ENCODE data around the gene TUB.

The TUB gene

DNA sequence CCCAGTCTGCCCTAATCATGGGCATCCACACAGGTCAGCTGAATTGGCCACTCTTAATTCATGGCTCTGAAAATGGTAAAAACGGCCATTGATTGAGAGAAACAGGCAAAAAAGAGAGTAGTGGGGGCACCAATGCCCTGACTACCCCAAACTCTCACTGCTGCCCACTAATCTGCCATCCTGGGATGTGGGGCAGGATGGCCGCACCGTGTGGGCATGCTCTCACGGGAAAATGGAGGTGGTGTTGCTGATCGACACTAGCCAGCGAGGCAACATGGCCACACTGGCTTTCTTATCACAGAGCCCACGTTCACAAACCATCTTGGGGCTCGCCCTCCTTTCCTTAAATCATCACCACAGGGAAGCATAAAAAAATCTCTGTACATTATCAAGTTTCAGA, 11.2 kb upstream of the TUB start:
- no peak for DNase-seq

DNA sequence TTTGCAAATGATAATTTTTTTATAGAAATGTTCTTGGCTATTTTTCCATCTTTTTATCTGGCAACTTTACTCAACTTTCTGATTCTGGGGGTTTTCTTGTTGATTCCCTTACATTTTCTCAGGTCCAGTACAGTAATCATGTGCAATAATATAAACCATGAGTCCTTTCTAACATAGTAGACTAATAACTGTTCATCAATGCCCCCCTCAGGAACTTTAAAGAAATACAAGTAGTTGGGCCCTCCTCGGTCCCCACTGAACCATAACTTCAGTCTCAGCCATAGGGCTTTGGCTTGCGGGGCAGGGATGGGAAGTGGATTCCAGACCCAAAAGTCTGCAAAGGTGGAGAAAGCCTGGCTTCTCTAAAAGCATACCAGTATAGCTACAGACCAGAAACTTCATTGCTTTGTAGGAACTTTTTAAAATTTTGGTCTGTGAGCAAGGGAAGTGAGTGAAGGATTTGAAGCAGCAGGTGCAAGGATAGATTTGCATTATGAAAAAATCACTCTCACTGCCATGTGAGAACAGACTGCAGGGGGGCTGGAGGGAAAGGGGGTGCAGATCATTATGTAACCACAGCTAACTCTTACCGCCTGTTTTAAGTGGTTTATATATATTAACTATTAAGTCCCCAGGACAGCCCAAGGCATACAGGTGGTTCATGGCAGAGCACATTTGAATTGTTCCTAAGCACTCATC, 10.4 kb upstream of the TUB start:
- DNase-seq: no peak

DNA sequence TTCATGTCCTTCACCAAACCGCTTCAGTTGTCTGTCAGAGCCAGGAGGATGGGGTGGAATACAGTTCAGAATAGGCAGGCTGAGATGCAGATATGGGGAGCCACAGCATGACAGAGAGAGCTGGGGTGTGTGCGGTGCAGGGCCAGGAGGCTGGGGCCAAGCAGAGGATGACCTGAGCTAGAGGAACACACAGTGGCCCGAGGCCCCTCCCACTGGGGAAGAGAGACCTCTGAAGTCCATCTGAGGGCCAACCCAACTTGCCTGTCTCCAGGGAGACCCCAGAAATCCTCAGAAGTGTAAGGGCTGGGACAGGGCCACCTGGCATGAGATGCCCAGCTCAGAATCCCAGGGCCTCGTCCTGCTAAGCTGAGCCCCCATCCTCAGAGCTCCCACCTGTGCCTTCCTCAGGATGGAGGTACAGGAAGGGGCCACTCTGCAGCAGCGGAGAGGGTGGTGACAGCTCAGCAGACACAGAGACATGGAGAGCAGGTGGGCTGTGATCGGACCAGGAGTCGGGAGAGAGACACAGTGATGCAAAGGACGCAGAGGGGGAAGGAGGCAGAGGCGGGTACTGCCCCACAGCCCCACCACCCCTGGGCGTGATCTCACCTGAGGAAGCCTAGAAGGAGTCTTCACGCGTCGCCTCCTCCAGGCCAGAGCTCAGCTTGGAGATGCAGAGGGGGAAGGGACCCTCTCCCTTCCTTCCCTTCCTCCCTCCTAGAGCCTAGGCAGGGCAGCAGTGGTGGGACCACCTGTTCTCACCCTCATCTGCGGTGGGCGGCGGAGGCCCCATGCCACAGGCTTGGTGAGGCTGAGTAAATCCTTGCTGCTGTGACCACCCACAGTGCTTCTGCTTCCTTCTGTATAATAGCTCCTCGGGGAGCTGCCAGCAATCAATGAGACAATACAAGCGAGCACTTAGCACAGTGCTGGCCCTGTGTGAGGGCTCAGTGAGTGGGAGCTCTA, 9.1 kb upstream of the TUB start:
- no peak for DNase-seq

DNA sequence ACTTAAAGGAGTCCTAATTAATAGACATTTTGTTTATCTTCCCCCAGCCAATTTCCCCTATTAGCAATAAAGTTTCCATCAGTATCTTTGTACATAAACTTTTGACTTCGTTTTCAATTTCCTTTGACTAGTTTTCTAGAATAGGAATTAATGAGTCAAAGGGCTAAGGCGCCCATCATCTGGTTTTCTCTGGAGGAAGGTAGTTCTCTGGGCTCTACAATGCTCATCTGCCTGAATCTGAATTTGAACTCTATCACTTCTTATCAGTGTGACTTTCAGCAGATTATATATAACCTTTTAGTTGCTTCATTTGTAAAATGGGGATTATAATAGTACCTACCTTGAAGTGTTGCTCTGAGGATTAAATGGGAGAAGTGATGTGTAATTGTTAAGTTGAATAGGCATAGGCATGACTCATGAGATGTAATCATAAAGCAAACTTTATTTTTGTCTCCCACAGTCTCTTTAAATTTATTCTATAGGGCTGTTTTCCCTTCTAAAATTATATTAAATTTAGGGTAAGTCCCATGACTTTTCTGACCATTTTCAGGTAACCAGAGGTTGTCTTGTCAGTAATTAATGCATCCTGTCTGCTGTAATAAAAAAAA, 5.8 kb upstream of the TUB start:
- DNase-seq: no peak

DNA sequence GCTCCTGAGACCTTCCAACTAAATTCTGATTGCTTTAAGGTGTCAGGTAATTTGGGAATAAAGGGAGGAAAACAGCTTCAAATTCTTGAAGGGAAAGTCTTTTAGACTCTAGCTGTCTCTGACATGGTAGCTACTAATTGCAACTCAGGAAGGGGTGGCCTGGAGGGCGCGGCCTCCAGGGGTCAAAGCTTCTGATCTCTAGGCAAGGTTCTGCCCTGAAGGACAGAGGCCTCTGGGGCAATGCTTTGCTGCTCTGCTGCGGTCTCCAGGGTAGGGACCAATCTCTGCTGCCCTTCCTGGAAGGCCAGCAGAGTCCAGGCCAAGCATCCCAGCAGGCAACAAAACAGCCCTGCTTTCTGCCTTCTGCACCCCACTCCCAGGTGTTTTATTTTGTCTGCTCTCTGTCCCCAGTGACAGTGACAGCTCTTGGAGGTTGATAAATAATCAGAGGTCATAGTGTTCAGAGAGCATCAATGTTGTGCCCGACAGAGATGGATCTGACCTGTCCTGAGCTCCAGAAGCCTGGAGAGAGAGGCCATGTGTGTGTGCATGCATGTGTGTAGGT, 1.8 kb upstream of the TUB start:
- DNase-seq: no peak

DNA sequence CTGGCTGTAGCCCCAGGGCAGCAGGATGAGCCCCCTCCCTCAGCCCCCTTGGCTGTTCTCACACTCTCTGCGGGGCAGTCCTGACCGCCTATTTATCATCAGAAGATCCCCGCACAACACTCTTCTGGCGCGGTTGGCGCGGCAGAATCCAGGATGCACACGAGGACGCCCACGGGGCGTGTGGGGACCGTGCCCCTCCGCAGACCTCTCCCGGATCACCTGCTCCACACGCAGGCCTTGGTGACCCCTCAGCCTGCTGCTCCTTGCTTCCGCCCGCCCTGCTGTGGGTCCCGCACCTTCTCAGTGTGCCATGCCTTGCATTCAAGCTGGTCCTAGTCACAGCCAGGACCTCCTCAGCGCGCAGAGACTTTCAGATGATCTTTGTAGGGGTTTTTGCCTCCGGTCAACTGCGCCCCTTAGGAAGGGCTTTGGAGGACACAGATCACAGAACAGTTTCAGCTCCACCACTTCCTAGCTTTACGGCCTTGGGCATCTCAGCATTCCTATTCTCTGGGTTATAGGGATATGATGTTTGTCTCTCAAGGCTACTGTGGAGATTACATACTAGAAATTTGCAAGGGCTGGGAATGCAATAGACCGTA, 841 bp upstream of the TUB start:
- DNase-seq: no peak

DNA sequence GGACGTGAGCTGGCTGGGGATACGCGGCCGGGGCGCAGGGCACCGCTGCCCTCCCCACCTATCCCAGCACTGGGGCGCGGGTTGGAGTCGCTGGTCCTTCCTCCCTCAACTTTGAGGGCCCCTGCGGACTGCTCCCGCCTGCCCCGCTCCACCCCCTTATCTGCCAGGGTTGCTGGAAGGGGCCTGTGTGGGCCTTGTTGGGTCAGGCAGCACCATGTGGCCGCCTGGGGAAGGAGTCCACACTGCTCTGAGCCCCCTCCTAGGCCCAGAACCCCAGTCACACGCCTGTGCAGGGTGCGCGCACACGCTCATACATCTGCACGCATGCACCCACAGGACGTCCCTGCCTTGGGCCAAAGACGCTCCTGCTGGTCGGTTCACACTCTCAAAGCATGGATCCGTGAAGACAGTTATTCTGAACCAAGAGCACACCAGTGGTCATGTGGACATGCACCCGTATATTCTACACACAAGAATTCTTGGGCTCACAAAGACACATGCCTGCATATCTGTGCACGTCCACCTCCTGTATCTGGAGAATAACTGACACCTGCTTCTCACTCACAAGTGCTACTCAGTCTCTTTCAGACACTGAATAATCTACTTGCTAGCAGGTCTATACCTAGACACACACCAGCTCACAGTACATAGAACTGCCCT, 710 bp downstream of the TUB start:
- DNase-seq: no peak

DNA sequence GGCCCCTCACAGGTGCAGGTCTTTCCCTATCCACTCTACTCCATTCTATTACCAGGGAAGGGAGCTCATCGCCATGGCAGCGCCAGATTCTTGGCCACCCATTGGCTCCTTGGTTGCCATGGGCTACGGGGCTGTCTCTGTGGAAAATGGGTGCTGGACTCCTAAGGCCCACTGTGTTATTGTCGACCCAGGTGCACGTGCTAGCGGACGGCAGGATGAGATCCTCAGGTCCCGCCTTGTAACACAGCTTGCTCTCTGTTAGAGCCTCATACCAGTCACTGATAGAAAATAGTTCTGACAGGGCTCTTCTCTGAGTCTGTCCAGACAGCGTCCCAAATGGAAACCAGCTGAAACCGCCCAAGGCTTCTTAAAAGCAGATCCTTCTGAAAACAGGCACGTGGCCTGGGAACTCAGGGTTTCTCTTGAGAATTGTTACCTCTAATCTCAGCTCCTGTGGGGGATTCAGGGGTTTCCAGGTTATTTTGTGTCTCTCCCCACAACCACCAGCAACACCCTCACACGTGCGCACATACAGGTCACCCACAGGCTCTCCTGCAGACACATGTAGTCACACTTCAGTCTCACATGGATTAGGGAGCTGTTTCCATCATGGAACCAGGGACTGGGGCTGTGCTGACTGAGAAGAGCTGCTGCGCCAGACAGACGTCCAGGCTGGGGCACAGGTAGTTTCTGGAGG, 1.5 kb downstream of the TUB start:
- no peak for DNase-seq

DNA sequence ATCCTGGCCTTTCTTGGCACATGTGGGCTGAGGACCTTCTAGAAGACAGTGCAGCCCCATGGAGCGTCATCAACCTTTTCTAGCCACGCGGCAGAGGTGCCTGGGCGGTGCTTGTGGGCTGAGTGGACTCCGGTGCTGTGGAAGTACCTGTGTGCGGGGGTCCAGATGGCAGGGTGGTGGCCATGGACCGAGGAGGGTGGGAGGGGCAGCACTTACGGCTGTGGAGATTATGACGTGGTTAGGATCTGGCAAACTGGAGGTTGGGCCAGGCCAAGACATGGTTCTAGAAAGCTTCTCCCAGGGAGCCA, 2.0 kb downstream of the TUB start:
- DNase-seq: no peak

DNA sequence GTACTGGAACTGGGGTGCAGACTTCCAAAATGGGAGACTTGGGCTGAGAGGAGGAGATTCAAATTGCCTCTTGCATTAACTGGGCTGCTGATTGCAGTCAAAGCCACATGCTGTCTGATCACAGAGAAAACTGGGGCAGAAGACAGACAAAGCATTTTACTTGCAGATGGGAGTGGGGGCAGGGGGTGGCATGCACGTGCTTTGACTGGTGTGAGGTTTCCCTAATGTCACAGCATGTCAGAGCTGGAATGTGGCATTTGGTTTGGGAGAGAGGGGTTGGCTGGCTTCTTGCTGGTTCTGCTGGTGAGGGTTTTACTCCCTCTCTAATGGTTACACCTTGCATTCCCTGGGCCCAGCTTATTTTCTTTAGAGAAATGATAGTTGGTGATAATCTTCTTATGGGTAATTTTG, 2.9 kb downstream of the TUB start:
- DNase-seq: no peak

DNA sequence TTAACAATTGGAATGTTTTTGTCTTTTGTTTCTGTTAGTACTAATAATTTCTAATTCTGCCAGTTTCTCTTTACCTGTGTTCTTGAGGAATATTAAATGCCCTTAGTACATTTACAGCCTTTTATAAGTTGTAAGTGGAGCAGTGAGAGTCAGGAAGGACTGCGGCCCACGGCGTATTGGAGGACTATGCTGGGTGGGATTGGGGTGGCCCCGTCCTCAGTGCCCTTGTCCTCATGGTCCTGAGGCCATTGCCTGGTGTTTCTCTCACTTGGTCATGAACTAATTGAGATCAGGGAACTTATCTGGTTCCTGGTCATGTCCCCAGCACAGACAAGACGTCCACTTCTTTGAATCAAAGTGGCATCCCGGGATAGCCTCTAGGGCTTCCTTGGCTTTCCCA, 3.3 kb downstream of the TUB start:
- DNase-seq: no peak

DNA sequence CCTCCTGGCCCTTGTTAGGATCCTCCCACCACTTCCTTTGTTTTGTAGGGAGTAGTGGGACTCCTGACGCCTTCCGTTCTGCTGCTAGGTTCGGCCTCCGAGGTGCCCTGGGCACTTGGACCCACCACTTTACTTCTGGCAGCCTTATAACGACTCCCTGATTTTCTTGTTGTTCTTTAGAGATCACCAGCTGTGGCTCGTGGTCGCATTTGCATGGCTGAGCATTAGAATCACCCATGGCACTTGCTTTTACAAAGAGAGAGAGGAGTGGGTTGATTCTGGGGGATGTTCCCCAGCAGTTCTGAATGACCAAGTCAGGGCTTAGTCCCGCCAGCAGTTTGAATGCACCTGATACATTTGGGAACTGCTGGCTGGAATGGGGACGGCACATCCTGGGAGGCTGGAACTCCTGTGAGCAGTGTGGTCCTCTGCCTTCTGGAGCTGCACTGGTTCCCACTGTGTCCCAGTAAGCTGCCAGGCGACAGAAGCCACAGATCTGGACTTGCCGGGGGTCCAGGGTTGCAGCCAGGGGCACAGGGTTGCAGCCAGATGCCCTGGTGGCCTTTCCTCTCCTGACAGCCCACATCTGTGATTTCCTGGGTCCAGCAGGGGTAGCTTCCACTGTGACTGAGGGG, 4.1 kb downstream of the TUB start:
- DNase-seq: no peak

DNA sequence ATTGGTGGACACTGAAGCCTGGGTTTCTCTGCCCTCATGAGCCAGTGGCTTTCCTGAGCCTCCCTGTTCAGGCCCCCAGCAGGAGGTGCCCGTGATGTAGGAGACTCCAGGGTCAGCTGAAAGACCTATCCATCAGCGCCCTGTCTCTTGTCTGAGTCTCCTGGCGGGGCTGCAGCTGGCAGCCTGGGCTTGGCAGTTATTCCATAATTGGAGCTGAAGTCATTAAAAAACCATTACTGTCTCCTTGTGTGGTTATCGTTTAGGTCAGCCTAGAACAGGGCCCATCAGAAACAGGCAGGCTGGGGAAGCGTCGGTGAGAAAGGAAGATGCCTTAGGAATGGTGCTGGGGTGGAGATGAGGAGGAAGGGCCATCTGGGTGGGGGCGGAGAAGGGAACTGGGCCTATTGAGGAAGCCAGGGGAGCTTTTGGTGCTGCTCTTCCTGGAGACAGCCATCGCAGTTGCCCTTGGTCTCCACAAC, 5.0 kb downstream of the TUB start:
- no peak for DNase-seq

DNA sequence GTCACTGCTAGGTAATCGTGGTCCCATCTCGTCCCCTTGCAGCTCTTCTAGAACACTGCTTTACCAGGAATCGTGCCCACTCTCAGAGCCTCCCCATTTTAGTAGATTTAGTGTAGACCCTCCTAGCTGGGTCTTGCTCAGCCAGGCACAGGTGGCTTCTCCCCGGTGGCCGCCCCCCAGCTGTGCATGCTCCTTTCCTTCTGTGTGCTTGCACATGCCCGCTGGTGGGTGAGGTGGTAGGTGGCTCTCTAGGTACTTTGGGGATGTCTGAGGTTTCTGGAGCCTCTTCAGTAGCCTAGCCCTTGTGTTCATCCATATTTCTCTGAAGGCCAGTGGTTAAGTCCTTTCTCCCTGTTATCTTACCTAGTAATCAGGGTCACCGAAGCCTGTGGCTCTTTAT, 5.6 kb downstream of the TUB start:
- DNase-seq: no peak

DNA sequence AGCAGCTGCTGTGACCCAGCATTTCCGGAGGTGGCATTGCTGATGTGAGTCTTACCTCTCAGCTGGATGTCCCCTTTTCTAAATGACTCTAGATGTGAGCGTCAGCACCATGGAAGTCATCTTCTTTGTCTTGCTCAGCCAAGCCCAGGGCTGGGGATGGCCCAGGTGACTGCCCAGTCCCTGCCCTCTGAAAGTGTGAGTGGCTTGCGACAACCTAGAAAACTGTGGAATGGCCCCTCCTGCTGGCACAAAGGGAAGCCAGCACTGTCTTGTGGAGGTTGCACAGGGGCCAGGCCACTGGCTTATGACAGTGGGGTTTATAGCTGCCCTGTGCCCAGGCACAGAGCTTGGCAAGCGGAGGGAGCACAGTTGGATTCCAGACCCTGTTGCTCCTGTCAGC, 6.2 kb downstream of the TUB start:
- no peak for DNase-seq

DNA sequence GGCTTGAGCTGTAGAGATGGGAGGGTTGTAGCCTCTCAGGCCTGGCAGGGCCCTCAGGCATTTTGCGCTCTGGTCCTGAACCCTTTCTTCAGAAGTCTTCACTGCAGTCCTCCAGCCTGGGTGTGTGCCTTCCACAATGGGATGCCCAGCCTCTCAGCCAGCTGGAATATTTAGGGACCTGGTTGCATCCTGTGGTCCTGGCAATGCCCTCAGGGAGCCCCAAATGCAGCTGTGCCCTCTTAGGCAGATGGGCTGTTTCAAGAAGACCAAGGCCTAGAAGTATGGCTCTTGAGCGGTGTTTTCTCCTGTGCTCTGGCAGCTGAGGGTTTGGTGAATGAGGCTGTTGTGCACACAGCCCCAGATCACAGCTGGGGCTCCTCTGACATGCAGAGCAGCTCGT, 6.7 kb downstream of the TUB start:
- no peak for DNase-seq

DNA sequence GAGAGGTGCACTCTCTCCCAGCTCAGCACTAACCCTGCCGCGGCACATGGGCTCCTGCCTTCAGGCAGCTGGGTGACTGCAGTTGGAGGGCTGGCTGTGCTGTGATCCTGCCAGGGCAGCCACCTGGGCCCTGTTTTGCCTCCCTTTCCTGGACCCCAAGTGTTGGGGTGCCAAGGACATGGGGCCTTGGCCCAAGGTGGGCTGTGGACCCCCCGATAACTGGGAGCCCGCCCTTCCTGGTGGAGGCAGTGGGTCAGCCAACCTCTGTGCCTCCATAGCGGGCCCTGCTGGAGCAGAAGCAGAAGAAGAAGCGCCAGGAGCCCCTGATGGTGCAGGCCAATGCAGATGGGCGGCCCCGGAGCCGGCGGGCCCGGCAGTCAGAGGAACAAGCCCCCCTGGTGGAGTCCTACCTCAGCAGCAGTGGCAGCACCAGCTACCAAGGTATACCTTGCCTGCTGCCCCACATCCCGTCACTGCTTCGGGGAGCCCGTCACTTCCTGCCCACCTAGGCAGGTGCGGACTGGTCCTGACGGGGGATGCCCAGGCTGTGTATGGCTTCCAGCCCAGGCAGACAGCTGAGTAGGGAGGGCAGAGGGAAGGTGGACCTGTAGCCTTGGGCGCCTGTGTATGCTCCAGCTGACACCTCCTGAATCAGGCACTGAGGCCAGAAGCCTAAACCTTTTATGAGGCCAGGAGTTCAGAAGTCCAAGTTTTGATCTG, 8.9 kb downstream of the TUB start:
- no peak for DNase-seq

DNA sequence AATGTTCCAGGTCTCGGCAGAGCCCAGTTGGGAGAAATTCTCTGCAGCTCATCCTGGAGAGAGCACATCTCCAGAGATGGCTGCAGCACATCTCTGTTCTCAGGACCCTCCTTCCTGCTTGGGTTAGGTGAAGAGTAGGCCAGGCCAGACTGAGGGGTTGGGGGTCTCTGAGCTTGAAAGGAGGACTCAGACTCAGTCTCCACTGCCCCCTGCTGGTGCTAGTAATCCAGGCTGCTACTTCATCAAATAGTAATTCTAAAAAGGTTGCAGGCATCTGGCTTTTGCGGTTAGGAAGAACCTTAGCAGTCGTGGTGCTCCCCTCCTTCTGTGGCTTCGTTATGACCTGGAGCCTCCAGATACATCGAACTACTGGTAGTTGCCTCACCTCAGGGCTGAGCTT, 9.7 kb downstream of the TUB start:
- DNase-seq: no peak

DNA sequence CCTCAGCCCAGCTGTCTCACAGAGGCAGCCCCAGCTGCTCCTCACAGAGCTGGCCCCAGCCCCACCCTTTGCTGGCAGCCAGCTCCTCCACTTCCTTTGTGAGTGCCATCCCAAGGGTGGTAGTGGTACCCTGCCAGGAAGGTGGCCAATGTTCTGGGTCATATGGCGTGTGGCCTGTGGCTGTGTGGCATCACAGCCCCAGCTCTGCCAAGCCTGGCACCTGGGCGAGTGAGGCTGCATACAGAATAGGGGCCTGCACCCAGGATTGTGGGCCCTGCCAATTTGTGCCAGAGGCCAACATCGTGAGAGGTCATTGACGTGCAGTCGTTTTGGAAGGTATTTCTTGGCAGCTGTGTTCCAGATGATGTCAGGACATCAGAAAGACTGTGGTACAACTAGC, 10.7 kb downstream of the TUB start:
- no peak for DNase-seq

DNA sequence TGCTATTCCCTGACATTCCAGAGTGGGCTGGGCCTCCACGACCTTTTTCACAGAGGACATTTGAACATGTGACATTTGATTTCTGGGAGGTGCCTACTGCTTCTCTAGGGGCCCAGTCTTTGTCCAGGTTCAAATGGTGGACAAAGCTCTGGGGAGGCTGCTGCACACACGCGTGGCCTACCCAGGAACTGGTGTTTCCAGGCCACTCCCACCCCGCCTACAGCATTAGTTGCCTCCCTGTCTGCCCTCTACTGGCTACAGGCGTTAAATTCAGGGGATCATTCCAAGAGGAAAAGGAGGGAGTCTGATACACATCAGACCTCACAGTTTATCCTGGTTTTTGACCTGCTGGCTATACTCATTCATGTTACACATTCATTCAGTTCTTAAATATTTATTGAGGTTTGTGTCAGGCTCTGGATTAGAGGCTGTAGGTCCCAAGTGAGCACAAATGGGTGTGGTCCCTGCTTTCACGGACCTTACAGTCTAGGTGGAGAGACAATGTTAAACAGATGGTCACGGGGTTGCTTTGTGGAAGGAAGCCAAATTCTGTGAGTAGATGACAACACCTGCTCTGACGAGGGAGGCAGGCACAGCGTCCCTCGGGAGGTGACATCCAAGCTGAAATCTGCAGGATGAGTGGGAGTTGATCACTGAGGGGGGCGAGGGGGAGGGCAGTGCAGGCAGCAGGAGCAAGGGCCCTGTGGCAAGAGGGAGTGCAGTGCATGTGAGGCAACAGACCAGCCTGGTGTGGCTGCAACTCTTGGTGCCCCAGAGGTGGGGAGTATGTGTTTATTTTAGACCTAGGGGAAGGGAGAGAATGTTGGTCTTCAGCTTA, 11.8 kb downstream of the TUB start:
- DNase-seq: no peak
